D721Med (cell line): ENCODE results near the gene KIF27.
"Not testable (repeated sequence)": the region's sequence is repeated elsewhere in the genome, so short reads cannot be mapped to it uniquely, and the experiment has no call there.

Experiments used
- DNase-seq: peaks from one replicate; pipeline ENCODE4 v3.0.0; 2011; ENCODE audit warnings: low spot score; ENCODE audit not compliant: insufficient read length
- FAIRE-seq: peaks from 2 replicates; lab custom pipeline; 2011; peaks lifted over from hg19 to GRCh38; lab: Jason Lieb, UNC
- CTCF ChIP-seq: IDR thresholded peaks from 2 replicates; pipeline ENCODE4 v1.5.1; 2012; ENCODE audit warnings: mild to moderate bottlenecking, control low read depth; ENCODE audit not compliant: insufficient read depth; ENCODE audit errors: missing control alignments

KIF27 gene

GRCh38 chr9:83809213-83809612 lies 112.0 kb downstream of the KIF27 start:
- peak; percentile 35 for FAIRE-seq

GRCh38 chr9:83804454-83804853 lies 116.8 kb downstream of the KIF27 start:
- not testable (repeated sequence) for FAIRE-seq, DNase-seq

More at GRCh38 chr9:83809213-83809612, 112.0 kb downstream of the KIF27 start:
- not testable (repeated sequence) for DNase-seq

- FAIRE-seq, DNase-seq: not testable (repeated sequence)
Observed at GRCh38 chr9:83803941-83804340, 117.3 kb downstream of the KIF27 start.

- FAIRE-seq (no peak), DNase-seq (no peak)
- no peak for TF ChIP-seq CTCF
Observed at GRCh38 chr9:83800236-83801033, 120.8 kb downstream of the KIF27 start.

GRCh38 chr9:83794051-83794450 lies 127.2 kb downstream of the KIF27 start:
- FAIRE-seq (no peak), DNase-seq (no peak)
- no peak for TF ChIP-seq CTCF

GRCh38 chr9:83792746-83793145 lies 128.5 kb downstream of the KIF27 start:
- DNase-seq (no peak), FAIRE-seq (no peak)
- TF ChIP-seq CTCF = no peak
